Stimulated activated CD8-positive, alpha-beta memory T cell treated with anti-CD3 and anti-CD28 coated beads, Interleukin-12 subunit alpha, Interleukin-12 subunit beta, amount 100 ng/mL, for 4 hours (primary cell): ENCODE measurements around the gene DGKI.

Source experiments
- DNase-seq: peaks from one replicate; pipeline ENCODE4 v3.0.0-alpha.2; 2020; ENCODE audit warnings: low read depth

The DGKI gene

GRCh38 chr7:137787301-137787976 is 59.3 kb downstream of the DGKI start:
- DNase-seq, result no peak

- no peak for DNase-seq
Observed at GRCh38 chr7:137778511-137778910, 68.3 kb downstream of the DGKI start.

GRCh38 chr7:137774793-137775201 is 72.0 kb downstream of the DGKI start:
- DNase-seq, result no peak

GRCh38 chr7:137772748-137773147 is 74.0 kb downstream of the DGKI start:
- no peak for DNase-seq

GRCh38 chr7:137772316-137772715 is 74.5 kb downstream of the DGKI start:
- DNase-seq, result no peak

GRCh38 chr7:137771679-137772078 is 75.1 kb downstream of the DGKI start:
- no peak for DNase-seq

- no peak for DNase-seq
Observed at GRCh38 chr7:137771273-137771672, 75.5 kb downstream of the DGKI start.

GRCh38 chr7:137768366-137768765 is 78.4 kb downstream of the DGKI start:
- no peak for DNase-seq

- no peak for DNase-seq
Observed at GRCh38 chr7:137762334-137762733, 84.4 kb downstream of the DGKI start.

- no peak for DNase-seq
Observed at GRCh38 chr7:137760111-137760510, 86.7 kb downstream of the DGKI start.

- DNase-seq, result no peak
Observed at GRCh38 chr7:137757146-137757925, 89.4 kb downstream of the DGKI start.

- no peak for DNase-seq
Observed at GRCh38 chr7:137755846-137756651, 90.7 kb downstream of the DGKI start.

GRCh38 chr7:137755427-137755826 is 91.3 kb downstream of the DGKI start:
- DNase-seq, result no peak

GRCh38 chr7:137753948-137754851 is 92.6 kb downstream of the DGKI start:
- DNase-seq, result no peak

GRCh38 chr7:137753575-137753947 is 93.2 kb downstream of the DGKI start:
- DNase-seq, result no peak

GRCh38 chr7:137753067-137753466 is 93.7 kb downstream of the DGKI start:
- DNase-seq, result no peak

- DNase-seq, result no peak
Observed at GRCh38 chr7:137751361-137752009, 95.3 kb downstream of the DGKI start.

- DNase-seq, result no peak
Observed at GRCh38 chr7:137747359-137748031, 99.3 kb downstream of the DGKI start.

GRCh38 chr7:137743021-137743420 is 103.8 kb downstream of the DGKI start:
- DNase-seq, result no peak

GRCh38 chr7:137742051-137742450 is 104.7 kb downstream of the DGKI start:
- no peak for DNase-seq

GRCh38 chr7:137741443-137741842 is 105.3 kb downstream of the DGKI start:
- DNase-seq, result no peak
